ENCODE measurements around the gene MGAT4B. TPM values are rescaled to one million over a fixed set of nuclear protein-coding genes. Genes with fewer than 3 reads are reported as not detected.

MGAT4B gene
- total RNA-seq, 3 donors from 2014 or later (not counting 1 experiment from before 2014, with no cell fraction given): 143 to 159 (median 144) TPM

- TF ChIP-seq, protein P1, sequence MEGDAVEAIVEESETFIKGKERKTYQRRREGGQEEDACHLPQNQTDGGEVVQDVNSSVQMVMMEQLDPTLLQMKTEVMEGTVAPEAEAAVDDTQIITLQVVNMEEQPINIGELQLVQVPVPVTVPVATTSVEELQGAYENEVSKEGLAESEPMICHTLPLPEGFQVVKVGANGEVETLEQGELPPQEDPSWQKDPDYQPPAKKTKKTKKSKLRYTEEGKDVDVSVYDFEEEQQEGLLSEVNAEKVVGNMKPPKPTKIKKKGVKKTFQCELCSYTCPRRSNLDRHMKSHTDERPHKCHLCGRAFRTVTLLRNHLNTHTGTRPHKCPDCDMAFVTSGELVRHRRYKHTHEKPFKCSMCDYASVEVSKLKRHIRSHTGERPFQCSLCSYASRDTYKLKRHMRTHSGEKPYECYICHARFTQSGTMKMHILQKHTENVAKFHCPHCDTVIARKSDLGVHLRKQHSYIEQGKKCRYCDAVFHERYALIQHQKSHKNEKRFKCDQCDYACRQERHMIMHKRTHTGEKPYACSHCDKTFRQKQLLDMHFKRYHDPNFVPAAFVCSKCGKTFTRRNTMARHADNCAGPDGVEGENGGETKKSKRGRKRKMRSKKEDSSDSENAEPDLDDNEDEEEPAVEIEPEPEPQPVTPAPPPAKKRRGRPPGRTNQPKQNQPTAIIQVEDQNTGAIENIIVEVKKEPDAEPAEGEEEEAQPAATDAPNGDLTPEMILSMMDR (IDR thresholded peaks at IDR 0.05): no peak
- Histone ChIP-seq H3K4me3 (ENCODE audit: low read length) (no peak overlapping the region), H3K36me3 (ENCODE audit: control insufficient read depth, insufficient read depth, low read length) (peaks cover 9% of the 10 kb centered on the region), H3K4me1 (ENCODE audit: control insufficient read depth, insufficient read depth, low read length) (peaks cover 12% of the 10 kb centered on the region), H3K27me3 (ENCODE audit: control insufficient read depth, insufficient read depth, low read length) (no peaks in the 10 kb centered on the region), H3K9me3 (ENCODE audit: control insufficient read depth, insufficient read depth, low read length) (no peaks in the 10 kb centered on the region), H3K27ac (ENCODE audit: low read length) (no peak overlapping the region)
- Mint-ChIP-seq H3K36me3 (no peaks in the 10 kb centered on the region), H3K27ac (peak overlapping the region in 1 of 2 donors; percentile 72), H3K9me3 (no peaks in the 10 kb centered on the region), H3K4me3 (no peak overlapping the region), H3K4me1 (peaks cover 43 to 47% of the 10 kb centered on the region in 2 donors), H3K27me3 (ENCODE audit: low read depth in 2 of 2) (no peaks in the 10 kb centered on the region)
- DNase-seq (no peak), ATAC-seq (no peak)
- WGBS (ENCODE audit: insufficient coverage): 94% methylated on average over 5 of the region's 5 CpGs
- intact Hi-C loops (cut with micrococcal nuclease): no loop called here
These were observed 52.7 kb downstream of the MGAT4B start for GRCh38 chr5:179753971-179754370.

DNA sequence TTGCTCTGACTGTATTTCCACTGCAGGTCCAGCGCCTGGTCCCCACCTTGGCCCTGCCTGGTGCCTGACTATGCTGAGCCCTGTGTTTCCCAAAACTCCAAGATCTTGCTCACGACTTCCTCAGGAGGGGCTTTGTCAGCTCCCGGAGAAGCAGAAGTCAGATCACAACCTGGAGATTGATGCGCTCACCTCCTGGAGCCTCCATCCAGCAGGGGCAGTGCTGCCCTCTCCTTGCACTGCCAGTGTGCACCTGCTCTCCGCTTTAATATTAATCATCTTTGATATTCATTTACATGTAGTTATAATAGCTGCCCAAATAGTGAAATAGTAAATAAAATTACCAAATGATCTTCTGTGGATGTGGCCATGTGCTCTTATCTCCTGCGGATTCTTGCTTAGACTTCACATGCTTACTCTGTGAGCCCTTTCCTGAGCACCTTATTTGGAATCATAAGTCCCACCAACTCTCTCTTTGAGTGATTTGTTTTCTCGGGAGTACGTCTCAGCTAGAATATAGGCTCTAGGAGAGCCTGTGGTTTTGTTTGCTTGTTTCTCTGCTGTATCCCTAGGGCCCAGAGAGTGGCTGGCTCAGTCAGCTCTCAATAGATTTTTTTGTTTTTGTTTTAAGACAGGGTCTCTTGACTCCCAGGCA is 56.7 kb downstream of the MGAT4B start:
- WGBS (ENCODE audit: insufficient coverage): 85% methylated on average over 8 of the region's 8 CpGs

GRCh38 chr5:179747811-179748210 is 58.9 kb downstream of the MGAT4B start:
- no peaks in the 10 kb centered on the region for H3K36me3 Mint-ChIP-seq
- no peak overlapping the region for H3K4me3 Mint-ChIP-seq
- peak overlapping the region in 1 of 2 donors; percentile 80 for H3K27ac Mint-ChIP-seq
- no peak overlapping the region for H3K4me3 ChIP-seq (ENCODE audit: low read length)
- TF ChIP-seq, protein P1 (IDR thresholded peaks at IDR 0.05): no peak
- ATAC-seq (no peak), DNase-seq (no peak)
- H3K27ac ChIP-seq (ENCODE audit: low read length): no peak overlapping the region
- 92% methylated on average over 2 of the region's 3 CpGs for WGBS (ENCODE audit: insufficient coverage)
- H3K36me3 ChIP-seq (ENCODE audit: control insufficient read depth, insufficient read depth, low read length): peaks cover 9% of the 10 kb centered on the region
- H3K27me3 Mint-ChIP-seq (ENCODE audit: low read depth in 2 of 2): no peaks in the 10 kb centered on the region
- no peaks in the 10 kb centered on the region for H3K9me3 Mint-ChIP-seq
- H3K4me1 Mint-ChIP-seq: peaks cover 34% of the 10 kb centered on the region in 2 donors
- no peaks in the 10 kb centered on the region for H3K27me3 ChIP-seq (ENCODE audit: control insufficient read depth, insufficient read depth, low read length)
- intact Hi-C loops (cut with micrococcal nuclease): no loop called here
- H3K4me1 ChIP-seq (ENCODE audit: control insufficient read depth, insufficient read depth, low read length): peaks cover 2% of the 10 kb centered on the region
- no peaks in the 10 kb centered on the region for H3K9me3 ChIP-seq (ENCODE audit: control insufficient read depth, insufficient read depth, low read length)

More for the DNA sequence above, 56.7 kb downstream of the MGAT4B start:
- Histone ChIP-seq H3K27ac (ENCODE audit: low read length) (no peak overlapping the region), H3K27me3 (ENCODE audit: control insufficient read depth, insufficient read depth, low read length) (no peaks in the 10 kb centered on the region), H3K36me3 (ENCODE audit: control insufficient read depth, insufficient read depth, low read length) (peaks cover 9% of the 10 kb centered on the region), H3K4me1 (ENCODE audit: control insufficient read depth, insufficient read depth, low read length) (peaks cover 10% of the 10 kb centered on the region), H3K9me3 (ENCODE audit: control insufficient read depth, insufficient read depth, low read length) (no peaks in the 10 kb centered on the region), H3K4me3 (ENCODE audit: low read length) (no peak overlapping the region)
- TF ChIP-seq, protein P1 (IDR thresholded peaks at IDR 0.05): no peak
- Mint-ChIP-seq H3K4me1 (peaks cover 53% of the 10 kb centered on the region in 2 donors), H3K27ac (peak overlapping the region; percentile 32 to 59), H3K9me3 (no peaks in the 10 kb centered on the region), H3K36me3 (no peaks in the 10 kb centered on the region), H3K27me3 (ENCODE audit: low read depth in 2 of 2) (no peaks in the 10 kb centered on the region), H3K4me3 (no peak overlapping the region)
- DNase-seq (no peak), ATAC-seq (no peak)
- intact Hi-C loops (cut with micrococcal nuclease): no loop called here

Other genes with a start within 250 kb of the MGAT4B start
- 1,000 to 10,000 TPM; 1,749 to 2,212 (median 1,853) TPM for gene HNRNPH1, start 183.2 kb downstream of the MGAT4B start, total RNA-seq
- not detected for gene CBY3, start 125.8 kb downstream of the MGAT4B start, total RNA-seq
- gene CANX, start 107.9 kb downstream of the MGAT4B start, total RNA-seq: 100 to 1,000 TPM; 233 to 291 (median 260) TPM
- gene MAML1, start 74.0 kb downstream of the MGAT4B start, total RNA-seq: 10 to 100 TPM; 28.8 to 45.4 (median 37.6) TPM
- gene LTC4S, start 12.9 kb downstream of the MGAT4B start, total RNA-seq: 1 to 10 TPM; 3.0 to 5.4 (median 3.5) TPM
- 100 to 1,000 TPM; 474 to 707 (median 657) TPM for gene SQSTM1, start 14.0 kb upstream of the MGAT4B start, total RNA-seq
- gene MRNIP, start 52.0 kb upstream of the MGAT4B start, total RNA-seq: 10 to 100 TPM; 19.7 to 40.2 (median 25.4) TPM
- gene TBC1D9B, start 101.0 kb upstream of the MGAT4B start, total RNA-seq: 100 to 1,000 TPM; 102 to 115 (median 113) TPM

Data from natural killer cell (primary cell).